GM12872 (cell line): ENCODE measurements around the gene DDX1.

Experiments
- TF ChIP-seq, protein P1 (sequence below): IDR thresholded peaks from 3 replicates; pipeline ENCODE4 v1.5.1; 2011; ENCODE audit warnings: low read depth, mild to moderate bottlenecking, low read length, moderate library complexity; ENCODE audit not compliant: insufficient read depth

DDX1 gene

DNA sequence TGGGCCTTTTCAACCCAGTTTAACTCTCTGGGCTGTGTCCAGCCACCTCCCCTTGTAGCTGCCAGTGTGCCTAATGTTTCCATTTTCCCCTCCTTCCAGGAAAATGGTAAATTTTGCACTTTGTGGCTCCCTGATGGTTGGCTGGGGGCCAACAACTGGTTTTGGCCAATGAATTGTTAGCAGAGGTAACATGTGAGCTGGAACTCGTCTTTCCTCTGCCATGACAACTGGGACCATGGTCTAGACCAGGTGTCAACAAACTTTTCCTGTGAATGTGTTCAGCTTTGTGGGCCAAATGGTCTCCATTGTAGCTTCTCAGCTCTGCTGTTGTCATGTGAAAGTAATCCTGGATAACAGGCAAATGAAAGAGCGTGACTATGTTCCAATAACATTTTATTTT is 87.2 kb downstream of the DDX1 start:
- TF ChIP-seq, protein P1, sequence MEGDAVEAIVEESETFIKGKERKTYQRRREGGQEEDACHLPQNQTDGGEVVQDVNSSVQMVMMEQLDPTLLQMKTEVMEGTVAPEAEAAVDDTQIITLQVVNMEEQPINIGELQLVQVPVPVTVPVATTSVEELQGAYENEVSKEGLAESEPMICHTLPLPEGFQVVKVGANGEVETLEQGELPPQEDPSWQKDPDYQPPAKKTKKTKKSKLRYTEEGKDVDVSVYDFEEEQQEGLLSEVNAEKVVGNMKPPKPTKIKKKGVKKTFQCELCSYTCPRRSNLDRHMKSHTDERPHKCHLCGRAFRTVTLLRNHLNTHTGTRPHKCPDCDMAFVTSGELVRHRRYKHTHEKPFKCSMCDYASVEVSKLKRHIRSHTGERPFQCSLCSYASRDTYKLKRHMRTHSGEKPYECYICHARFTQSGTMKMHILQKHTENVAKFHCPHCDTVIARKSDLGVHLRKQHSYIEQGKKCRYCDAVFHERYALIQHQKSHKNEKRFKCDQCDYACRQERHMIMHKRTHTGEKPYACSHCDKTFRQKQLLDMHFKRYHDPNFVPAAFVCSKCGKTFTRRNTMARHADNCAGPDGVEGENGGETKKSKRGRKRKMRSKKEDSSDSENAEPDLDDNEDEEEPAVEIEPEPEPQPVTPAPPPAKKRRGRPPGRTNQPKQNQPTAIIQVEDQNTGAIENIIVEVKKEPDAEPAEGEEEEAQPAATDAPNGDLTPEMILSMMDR = no peak

DNA sequence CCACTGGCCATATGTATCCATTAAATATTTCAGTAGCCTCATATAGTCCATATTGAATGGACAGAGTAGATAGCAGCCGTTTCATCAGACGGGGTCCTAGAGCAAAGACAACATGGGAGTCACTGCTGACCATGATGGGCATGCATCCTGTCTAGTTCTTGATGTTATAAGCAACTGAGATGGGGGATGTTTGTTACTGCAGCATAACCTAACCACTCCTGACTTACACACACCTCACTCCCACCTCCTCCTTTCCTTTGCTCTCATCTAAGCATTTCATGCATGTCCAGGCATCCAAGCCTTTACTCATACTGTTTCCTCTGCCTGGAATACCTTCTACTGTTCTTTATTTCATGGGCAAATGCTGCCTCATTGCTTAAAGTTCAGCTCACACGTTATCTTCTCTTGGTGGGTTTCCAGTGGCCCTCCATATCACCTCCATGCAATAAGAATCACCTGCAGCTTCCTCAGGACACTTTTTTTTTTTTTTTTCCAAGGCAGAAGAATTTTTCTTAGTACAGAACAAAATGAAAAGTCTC is 87.8 kb downstream of the DDX1 start:
- TF ChIP-seq, protein P1 = no peak
